ENCODE results near the gene GDAP1L1.

- TF ChIP-seq CTCF (conservative IDR thresholded peaks at IDR 0.05) (no peak), ZFX (IDR thresholded peaks at IDR 0.05) (no peak)
Measured at GRCh38 chr20:44207126-44207723, 39.9 kb upstream of the GDAP1L1 start.
